Measurements from ENCODE around the gene LNPEP.

The LNPEP gene

DNA sequence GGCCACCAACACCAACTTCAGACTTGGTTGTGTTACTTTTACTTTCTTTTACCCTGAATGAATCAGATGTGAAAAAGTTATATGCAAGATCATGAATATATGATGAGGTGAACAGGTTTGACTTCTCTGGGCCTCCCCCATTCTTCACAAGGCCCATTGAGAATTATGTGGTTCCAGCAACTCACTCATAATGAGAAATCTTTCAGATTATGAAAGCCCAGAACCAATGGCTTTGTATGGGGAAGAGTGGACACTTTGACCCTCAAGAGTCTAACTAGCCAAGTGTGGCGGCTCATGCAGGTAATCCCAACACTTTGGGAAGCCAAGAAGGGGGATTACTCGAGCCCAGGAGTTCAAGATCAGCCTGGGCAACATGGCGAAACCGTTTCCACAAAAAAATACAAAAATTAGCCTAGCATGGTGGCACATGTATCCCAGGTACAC lies 16.1 kb upstream of the LNPEP start:
- TF ChIP-seq, protein P1, sequence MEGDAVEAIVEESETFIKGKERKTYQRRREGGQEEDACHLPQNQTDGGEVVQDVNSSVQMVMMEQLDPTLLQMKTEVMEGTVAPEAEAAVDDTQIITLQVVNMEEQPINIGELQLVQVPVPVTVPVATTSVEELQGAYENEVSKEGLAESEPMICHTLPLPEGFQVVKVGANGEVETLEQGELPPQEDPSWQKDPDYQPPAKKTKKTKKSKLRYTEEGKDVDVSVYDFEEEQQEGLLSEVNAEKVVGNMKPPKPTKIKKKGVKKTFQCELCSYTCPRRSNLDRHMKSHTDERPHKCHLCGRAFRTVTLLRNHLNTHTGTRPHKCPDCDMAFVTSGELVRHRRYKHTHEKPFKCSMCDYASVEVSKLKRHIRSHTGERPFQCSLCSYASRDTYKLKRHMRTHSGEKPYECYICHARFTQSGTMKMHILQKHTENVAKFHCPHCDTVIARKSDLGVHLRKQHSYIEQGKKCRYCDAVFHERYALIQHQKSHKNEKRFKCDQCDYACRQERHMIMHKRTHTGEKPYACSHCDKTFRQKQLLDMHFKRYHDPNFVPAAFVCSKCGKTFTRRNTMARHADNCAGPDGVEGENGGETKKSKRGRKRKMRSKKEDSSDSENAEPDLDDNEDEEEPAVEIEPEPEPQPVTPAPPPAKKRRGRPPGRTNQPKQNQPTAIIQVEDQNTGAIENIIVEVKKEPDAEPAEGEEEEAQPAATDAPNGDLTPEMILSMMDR (conservative IDR thresholded peaks at IDR 0.05), result no peak
- no peak overlapping the region for H3K27ac ChIP-seq

DNA sequence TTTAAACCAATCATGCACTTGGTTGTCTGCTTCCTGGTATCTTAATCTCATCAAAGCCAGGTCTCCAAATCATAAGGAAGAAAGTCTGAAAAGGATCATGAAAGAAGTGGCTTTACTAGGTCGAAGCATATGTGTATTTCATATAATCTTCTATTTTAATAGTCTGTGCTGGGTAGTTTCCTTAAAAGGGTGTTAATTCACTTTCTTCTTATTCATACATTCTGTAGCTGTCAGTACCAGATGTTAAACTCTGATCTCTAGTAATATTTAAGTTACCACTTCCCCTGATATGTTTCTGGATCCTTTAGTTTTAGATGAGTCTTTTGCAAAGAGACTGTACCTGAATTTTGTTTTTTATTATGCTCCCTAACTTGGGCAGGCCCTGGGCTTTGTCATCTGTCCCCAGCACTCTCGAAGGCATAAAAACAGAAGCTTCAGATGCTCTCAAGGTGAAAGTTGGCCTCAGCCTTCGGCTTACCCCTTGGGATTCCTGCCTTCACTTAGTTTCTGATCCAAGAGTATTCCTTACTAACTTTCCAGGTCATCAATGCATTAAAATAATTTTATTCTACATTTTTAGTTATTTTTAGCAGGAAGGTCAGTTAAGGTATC lies 15.0 kb upstream of the LNPEP start:
- TF ChIP-seq, protein P1 (conservative IDR thresholded peaks at IDR 0.05), result no peak
- H3K27ac ChIP-seq, result no peak overlapping the region

DNA sequence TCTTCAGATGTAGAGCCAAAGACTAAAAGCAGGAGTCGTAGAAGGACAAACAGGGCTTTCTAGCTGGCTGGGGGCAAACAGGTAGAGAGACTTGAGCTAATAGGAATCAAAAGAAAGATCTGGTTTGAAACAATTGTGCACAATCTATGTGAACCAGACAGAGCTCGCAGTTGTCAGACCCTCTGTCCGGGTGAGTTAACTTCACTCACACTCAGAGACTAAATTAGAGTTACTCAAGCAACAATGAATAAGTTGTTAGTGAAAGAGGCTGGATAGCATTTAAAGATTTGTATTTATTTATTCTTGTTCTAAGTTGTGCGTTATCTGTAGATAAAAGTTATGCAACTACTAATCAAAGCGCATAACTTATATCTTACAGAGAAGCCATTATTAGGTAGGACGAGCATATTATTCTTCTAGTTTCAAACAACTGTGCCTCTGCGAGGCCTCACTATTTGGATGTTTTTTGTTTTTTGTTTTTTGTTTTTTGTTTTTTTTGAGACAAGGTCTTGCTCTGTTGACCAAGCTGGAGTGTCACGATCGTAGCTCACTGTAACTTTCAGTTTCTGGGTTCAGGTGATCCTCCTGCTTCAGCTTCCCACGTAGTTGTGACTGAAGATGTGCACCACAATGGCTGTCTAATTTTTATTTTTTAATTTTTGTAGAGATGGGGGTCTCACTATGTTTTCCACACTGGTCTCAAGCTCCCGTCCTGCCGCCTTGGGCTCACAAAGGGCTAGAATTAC lies 13.2 kb upstream of the LNPEP start:
- TF ChIP-seq, protein P1 (conservative IDR thresholded peaks at IDR 0.05), result no peak
- peak overlapping the region; percentile 90 for H3K27ac ChIP-seq

DNA sequence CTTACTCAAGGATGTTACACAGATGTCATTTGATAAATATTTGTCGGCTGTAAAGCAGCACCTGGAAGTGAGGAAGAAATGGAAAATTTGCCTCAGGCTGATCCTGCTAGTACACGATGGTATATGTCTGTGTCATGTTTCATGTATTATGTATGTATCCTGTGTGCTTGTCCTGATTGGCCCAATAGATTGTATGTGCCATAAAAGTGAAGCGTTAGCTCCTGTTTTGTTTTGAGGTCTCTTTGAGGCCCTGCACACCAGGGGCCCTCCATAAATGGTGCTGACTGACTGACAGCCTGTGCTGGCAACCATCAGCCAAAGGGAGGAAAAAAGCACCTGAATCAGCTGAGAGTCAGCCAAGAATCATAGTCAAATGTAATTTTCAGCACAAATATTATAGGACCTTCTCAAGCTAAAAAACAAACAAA lies 11.8 kb upstream of the LNPEP start:
- TF ChIP-seq, protein P1 (conservative IDR thresholded peaks at IDR 0.05), result no peak
- peak overlapping the region; percentile 90 for H3K27ac ChIP-seq

DNA sequence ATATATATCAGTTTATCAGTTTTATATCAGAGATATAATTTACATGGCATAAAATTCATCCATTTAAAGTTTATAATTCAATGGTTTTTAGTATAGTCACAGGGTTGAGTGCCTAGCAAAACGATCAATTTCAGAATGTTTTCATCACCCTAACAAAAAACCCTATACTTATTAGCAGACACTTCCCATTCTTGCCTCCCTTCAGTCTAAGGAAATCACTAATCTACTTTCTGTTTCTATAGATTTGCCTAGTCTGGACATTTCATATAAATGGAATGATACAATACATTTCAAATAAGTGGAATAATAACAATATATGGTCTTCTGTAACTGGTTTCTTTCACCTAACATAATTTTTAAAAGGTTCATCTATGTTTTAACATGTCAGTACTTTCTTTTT lies 9.6 kb upstream of the LNPEP start:
- H3K27ac ChIP-seq, result peak overlapping the region; percentile 90; the same call in 1 of the 2 replicates
- TF ChIP-seq, protein P1 (conservative IDR thresholded peaks at IDR 0.05), result no peak

DNA sequence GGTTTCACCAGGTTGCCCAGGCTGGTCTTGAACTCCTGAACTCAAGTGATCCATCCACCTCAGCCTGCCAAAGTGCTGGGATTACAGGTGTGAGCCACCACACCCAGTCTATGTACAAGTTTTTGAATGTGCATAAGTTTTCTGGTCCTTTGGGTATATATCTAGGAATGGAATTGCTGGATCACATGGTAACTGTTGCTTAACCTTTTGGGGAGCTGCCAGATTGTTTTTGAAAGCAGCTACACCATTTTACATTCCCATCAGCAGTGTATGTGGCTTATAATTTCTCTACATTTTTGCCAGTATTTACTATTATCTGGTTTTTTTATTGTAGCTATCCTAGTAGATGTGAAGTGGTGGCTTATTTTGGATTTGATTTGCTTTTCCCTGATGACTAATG lies 8.9 kb upstream of the LNPEP start:
- H3K27ac ChIP-seq, result no peak overlapping the region
- TF ChIP-seq, protein P1 (conservative IDR thresholded peaks at IDR 0.05), result no peak

DNA sequence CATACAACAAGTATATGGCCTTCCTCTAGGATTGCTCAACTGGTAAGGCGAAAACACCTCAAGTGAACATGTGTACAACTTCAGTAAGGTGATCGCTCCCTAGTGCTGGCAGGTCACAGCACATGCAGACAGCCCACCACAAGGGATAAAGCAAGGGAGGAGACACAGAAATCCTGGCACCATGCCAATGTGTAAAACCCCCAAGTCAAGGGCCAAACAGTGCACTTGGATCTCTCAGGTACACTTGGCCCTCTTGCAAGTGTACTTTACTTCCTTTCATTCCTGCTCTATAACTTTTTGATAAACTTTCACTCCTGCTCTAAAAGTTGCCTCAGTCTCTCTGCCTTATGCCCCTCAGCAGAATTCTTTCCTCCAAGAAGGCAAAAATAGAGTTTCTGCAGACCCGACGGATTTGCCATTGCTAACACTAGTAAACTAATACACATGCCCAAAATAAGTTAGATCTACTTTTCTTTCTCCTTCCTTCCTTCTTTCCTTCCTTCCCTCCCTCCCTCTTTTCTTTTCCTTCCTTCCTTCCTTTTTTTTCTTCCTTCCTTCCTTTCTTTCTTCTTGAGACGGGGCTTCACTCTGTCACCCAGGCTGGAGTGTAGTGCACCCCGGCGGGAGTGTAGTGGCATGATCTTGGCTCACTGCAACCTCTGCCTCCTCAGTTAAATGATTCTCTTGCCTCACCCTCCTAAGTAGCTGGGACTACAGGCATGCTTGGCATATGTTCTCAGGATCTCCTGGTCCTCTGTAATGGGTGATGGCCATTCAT lies 6.8 kb upstream of the LNPEP start:
- TF ChIP-seq, protein P1 (conservative IDR thresholded peaks at IDR 0.05), result no peak
- no peak overlapping the region for H3K27ac ChIP-seq

Measured in VCaP (cell line).